GM12891 (cell line): ENCODE results near the gene ALG11.

Source experiments
- POLR2A ChIP-seq: IDR thresholded peaks from 2 replicates; pipeline ENCODE4 v1.6.1; 2011; ENCODE audit warnings: low read depth, low read length, control low read depth
- SPI1 ChIP-seq: IDR thresholded peaks from 2 replicates; pipeline ENCODE4 v1.6.1; 2011; ENCODE audit warnings: low read depth, low read length, control low read depth
- TAF1 ChIP-seq: IDR thresholded peaks from 2 replicates; pipeline ENCODE4 v1.6.1; 2011; ENCODE audit warnings: low read depth, low read length, control low read depth

GRCh38 chr13:52020191-52020590 is 8.0 kb downstream of the ALG11 start:
- TF ChIP-seq POLR2A (no peak), TAF1 (no peak), SPI1 (no peak)
